CD4-positive, alpha-beta T cell treated with Interleukin-1 beta for 1 hour (primary cell): Measurements from ENCODE around the gene ABCA13.

ENCODE experiments used
- DNase-seq, 2 donors: peaks; one replicate each; pipeline ENCODE4 v3.0.0-alpha.2; 2020 to 2022

Gene ABCA13

GRCh38 chr7:48388911-48389310 lies 217.7 kb downstream of the ABCA13 start:
- DNase-seq: peak in 1 of 2 donors; percentile 9

- DNase-seq: peak in 1 of 2 donors; percentile 8
These were observed 218.7 kb downstream of the ABCA13 start for GRCh38 chr7:48389977-48390376.

DNA sequence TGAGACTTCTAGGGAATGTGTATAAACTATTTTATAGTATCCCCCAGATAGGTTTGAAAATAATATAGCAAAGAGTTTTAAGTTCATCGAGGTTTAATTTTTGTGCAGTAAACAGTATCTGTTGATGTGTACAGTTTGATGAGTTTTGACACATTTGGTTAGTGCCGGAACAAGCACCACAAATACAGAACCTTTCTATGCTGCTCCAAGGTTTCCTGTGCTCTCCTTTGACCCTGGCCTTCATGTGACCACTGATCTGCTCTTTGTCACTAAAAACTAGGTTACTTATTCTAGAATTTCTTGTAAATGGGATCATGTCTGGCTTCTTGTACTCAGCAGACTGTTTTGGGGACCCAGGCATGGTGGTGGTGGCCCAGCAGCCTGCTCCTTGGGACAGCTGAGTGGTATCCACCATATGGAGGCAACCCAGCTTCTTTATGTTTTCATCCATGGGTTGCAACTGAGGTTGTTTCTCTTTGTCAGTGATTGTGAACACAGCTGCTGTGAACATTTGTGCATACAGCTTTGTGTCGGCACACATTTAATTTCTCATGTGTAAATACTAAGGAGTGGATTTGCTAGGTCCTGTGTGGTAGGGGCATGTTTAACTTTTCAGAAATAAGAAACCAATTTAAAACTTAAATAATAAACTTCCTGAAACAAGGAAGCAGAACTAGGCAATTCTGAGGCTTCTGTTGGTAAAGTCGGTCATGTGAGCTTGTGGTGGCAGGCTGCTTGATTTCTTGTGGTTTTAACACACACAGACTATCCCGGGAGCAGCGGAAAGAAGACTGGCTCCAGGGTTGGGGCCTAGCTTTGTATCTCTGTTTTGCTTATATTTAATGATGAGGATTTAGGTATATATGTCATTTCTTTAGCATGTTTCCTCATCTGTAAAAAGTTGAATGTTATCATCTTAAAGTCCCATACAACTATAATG lies 219.4 kb downstream of the ABCA13 start:
- peak in 1 of 2 donors; percentile 24 for DNase-seq

- no peak for DNase-seq
These were observed 226.9 kb downstream of the ABCA13 start for GRCh38 chr7:48398191-48398590.

DNA sequence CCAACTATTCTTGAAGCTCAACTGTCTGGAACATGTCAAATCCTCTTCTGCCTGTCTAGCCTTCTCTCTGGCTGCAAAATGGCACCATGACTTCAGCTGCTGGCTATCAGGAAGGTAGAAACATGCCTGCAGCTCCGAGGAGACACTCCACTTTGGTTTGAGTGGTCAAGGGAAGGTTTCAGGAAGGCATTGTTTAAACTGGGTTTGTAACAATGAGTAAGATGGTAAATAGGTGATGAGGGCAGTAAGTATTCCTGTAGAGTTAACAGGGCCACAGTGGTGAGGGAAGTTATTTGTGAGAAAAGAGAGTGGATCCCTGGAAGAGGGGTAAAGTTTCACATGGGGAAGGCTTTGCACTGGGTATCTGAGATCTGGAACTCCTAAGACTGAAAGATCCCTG lies 231.5 kb downstream of the ABCA13 start:
- no peak for DNase-seq

- DNase-seq: no peak
These were observed 237.5 kb downstream of the ABCA13 start for GRCh38 chr7:48408731-48409130.

DNA sequence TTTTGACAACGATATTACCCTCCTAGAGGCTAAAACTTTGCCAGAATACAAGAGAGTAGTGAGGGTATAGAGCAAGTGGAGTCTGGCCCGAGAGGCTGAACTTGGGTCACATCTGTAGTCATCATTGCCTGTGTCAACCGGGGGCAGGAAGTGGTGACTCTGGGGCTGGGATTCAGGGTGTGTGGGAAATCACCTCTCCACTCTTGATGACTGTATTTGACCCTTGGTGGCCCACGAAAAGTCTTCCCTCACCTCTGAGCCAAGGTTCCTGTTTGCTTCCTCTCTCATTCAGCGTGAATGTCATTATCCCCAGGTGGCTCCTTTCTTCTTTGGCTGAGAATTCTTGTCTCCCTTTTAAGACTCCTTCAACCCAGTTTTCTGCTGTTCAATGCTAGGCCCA lies 240.4 kb downstream of the ABCA13 start:
- DNase-seq: peak in 1 of 2 donors; percentile 4

GRCh38 chr7:48414011-48414732 lies 242.9 kb downstream of the ABCA13 start:
- DNase-seq: no peak

DNA sequence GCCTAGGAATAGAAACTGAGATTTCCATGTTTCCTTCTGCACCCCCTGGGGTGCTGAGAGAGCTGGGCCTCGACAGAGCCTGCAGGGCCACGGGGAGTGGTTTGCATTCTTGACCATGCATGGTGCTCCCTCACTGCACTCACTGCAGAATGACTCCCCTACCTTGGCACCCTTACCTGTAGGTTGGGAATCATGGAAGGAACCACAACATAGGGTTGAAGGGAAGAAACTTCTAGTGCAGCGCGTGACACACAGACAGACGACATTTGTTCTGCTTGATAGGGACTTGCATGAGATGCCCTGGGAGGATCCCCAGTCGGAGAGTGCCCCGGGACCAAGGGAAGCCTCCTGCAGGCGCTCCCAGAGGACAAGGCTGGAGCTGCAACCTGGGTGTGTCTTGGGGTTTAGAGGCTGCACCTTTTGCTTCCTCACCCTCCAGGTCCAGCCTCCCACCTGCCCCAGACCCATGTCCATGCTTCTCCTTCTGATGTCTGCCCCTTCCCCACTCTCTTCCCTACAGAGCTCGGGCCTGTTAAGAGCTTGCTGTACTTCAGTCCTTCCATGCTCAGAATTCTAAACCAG lies 245.2 kb downstream of the ABCA13 start:
- DNase-seq: no peak

DNA sequence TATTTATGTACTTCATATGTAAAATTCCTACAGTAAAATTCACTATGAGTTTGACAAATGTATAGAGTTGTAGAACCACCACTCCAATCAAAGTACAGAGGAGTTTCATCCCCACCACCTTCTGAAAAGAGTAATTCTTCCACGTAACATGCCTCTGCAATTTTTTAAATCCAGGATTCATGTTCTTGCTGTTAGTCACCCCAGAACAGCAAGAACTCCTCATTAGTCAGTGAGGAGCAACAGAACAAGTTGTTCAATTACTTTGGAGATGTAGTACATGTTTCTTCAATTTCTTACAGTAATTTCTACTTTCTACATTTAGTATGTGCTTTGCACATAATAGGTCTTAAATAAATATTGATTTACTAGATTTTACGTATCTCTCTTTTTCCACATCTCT lies 248.1 kb downstream of the ABCA13 start:
- no peak for DNase-seq

- no peak for DNase-seq
These were observed 248.9 kb downstream of the ABCA13 start for GRCh38 chr7:48420206-48420605.

- no peak for DNase-seq
These were observed 250.1 kb downstream of the ABCA13 start for GRCh38 chr7:48421357-48421756.

- no peak for DNase-seq
These were observed 253.5 kb downstream of the ABCA13 start for GRCh38 chr7:48424731-48425130.

GRCh38 chr7:48426331-48426965 lies 255.2 kb downstream of the ABCA13 start:
- no peak for DNase-seq

GRCh38 chr7:48426966-48427555 lies 255.8 kb downstream of the ABCA13 start:
- no peak for DNase-seq

GRCh38 chr7:48427671-48428070 lies 256.4 kb downstream of the ABCA13 start:
- no peak for DNase-seq

DNA sequence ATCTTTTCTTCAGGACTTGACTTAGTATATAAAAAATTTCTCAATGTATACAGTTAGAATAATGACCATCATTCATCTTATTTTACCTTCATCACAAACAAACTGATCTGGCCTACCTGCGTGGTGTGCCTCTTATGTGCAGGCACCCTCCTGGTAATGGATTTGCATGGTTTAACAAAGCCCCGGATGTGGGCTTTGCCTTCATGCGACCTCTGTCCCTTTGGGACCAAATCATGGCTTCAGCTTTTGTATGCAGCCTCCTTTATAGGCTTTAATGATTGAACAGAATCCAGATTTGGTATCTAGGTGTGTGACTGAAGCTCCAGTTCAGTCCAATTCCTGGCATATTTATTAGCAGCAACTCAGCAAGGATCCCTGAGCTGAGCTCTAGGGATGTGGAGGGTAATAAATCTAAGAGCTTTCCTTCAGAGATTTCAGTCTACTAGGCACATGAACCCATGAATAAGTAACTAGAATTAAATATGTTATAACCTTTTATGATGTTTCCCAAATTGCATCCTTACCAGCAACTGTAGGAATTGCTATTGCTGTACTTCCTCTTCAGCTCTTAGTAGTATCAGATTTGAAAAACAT lies 256.9 kb downstream of the ABCA13 start:
- no peak for DNase-seq

DNA sequence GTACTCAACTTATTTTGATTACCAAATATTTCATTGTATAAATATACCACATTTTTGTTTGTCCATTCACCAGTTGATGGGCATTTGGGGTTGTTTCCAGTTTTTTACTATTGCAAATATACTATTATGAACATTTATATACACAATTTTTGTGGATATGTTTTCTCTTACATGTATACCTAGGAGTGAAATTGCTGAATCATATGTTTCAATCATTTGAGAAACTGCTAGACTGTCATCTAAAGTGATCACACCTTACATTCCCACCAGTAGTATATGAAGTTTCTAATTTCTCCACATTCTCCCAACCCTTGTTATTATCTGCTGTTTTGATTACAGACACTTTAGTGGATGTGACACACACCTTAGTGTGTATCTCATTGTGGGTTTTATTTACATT lies 257.9 kb downstream of the ABCA13 start:
- DNase-seq: no peak

DNA sequence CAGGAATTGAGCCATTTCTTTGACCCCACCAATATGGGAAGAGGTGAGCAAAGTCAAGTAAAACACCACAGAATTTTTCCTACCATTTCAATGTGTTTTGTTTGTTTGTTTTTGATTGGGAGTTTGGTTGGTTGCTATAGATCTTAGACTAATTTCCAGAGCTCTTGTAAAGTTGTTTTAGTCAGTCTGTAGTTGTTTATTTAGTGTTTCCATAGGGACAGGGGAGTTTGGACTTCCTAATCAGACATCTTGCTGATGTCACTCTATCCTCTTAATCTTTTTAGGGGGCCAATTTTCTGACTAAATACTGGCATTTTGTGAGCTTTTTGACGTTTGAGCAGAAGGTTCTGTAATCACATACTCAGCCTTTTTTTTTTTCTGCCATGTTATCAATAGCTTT lies 266.9 kb downstream of the ABCA13 start:
- no peak for DNase-seq

DNA sequence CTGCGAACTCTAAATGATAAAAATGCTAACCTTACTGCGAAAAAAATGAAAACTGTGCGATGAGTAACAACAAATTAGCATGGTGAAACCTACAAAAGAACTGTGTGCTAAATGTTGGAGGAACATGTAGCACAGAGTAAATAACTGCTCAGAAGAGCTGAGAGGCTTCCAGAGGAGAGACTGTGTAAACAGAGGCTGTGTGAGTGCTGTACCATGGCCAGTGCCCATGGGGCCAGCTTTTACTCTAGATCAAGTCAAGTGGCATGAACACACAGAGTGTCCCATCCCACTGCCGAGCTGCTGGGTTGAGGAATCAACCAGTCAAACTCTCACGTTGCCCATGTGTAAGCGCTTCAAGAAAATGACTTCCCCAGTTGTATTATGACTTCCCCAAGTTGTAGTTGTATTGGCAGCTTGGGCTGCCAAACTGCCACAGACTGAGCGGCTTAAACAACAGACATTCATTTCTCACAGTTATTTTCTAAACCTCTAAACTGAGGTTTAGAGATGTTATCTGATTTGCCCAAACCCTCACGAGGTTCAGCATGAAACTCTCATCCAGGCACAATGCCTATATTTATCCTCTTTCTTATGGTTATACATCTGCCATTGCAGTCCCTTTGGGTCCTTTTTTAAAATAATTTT lies 270.7 kb downstream of the ABCA13 start:
- no peak for DNase-seq

GRCh38 chr7:48443051-48443450 lies 271.8 kb downstream of the ABCA13 start:
- no peak for DNase-seq

DNA sequence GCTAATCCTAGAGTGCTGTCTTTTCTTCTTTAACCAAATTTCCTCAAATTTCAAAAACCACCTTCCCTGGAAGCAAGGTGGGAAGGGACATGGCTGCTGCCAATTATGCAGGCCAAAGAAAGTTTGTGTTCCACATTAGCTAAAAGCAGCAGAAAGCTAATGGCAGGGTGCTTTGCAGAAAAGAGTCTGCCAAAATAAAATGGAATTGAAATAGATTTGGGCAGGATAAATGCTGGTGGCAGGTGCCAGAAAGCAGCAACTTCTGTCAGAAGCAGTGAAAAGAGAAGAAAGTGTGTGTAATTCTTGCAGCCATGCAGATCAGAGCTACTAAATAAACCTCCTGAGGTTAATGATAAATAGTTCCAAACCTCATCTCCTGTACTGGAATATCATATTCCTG lies 275.5 kb downstream of the ABCA13 start:
- DNase-seq: no peak
